HepG2 (cell line): ENCODE measurements around the gene SSBP4. TPM values are rescaled to one million over a fixed set of nuclear protein-coding genes. Genes with fewer than 3 reads are reported as not detected.

Source experiments
- CBFB ChIP-seq: sonication (generic); formaldehyde crosslinking; IDR thresholded peaks from 2 replicates; pipeline ENCODE4 v1.4.0; 2020; ENCODE audit warnings: missing genetic modification reagents
- CHD2 ChIP-seq: IDR thresholded peaks from 2 replicates; pipeline ENCODE4 v1.6.1; 2011; ENCODE audit warnings: low read depth, low read length, improper control_type of control experiment
- ZBTB7B ChIP-seq: sonication (generic); formaldehyde crosslinking; IDR thresholded peaks from 2 replicates; pipeline ENCODE4 v1.4.0; 2020; ENCODE audit warnings: missing genetic modification reagents
- polyA plus RNA-seq, 8 experiments: library from polyadenylated mRNA; depleted of rRNA in 3 of 8; stranded (reverse) in 7 of 8; unstranded in 1 of 8; fragments of >200 nt; fragmentation: Illumina TruSeq in 4 of 8; extraction: Trizol in 4 of 8; gene quantifications; 2 replicates each; pipeline versions ENCODE4 v1.2.1 to v1.2.3, GENCODE V29; 2011 to 2016; ENCODE audit warnings: low read depth in 4 of 8, missing spikeins in 1 of 8, mixed read lengths in 1 of 8; ENCODE audit not compliant: insufficient read depth in 1 of 8
- total RNA-seq, 5 experiments: library from RNA; depleted of rRNA; stranded (reverse); fragments of >200 nt; fragmentation: Illumina TruSeq; extraction: Trizol; gene quantifications; 2 replicates each; pipeline ENCODE4 v1.2.3, GENCODE V29; 2016; ENCODE audit warnings: low read depth in 1 of 5
- TF ChIP-seq, protein P1 (sequence below): sonication (generic); formaldehyde crosslinking; IDR thresholded peaks from one replicate; pipeline ENCODE4 v1.5.1; 2020; ENCODE audit warnings: mild to moderate bottlenecking, missing genetic modification reagents; ENCODE audit errors: not compliant biosample characterization
- TF ChIP-seq, protein P2 (sequence below): sonication (generic); formaldehyde crosslinking; IDR thresholded peaks from 2 replicates; pipeline ENCODE4 v1.4.0; 2020; ENCODE audit warnings: missing genetic modification reagents, low read depth, mild to moderate bottlenecking, borderline replicate concordance
- TF ChIP-seq, protein P3 (sequence below): IDR thresholded peaks from 2 replicates; pipeline ENCODE4 v1.6.1; 2016
- TF ChIP-seq, protein P4 (sequence below): IDR thresholded peaks from 2 replicates; pipeline ENCODE4 v1.6.1; 2016
- TF ChIP-seq, protein P5 (sequence below): sonication (generic); formaldehyde crosslinking; IDR thresholded peaks from 2 replicates; pipeline ENCODE4 v1.4.0; 2020; ENCODE audit warnings: missing genetic modification reagents; ENCODE audit errors: not compliant biosample characterization

SSBP4 gene
- total and polyA plus RNA-seq, 2 of the 13 experiments (the other 11 are each of a cell fraction or from before 2014, with no cell fraction given), result 20.8 to 39.5 TPM

DNA sequence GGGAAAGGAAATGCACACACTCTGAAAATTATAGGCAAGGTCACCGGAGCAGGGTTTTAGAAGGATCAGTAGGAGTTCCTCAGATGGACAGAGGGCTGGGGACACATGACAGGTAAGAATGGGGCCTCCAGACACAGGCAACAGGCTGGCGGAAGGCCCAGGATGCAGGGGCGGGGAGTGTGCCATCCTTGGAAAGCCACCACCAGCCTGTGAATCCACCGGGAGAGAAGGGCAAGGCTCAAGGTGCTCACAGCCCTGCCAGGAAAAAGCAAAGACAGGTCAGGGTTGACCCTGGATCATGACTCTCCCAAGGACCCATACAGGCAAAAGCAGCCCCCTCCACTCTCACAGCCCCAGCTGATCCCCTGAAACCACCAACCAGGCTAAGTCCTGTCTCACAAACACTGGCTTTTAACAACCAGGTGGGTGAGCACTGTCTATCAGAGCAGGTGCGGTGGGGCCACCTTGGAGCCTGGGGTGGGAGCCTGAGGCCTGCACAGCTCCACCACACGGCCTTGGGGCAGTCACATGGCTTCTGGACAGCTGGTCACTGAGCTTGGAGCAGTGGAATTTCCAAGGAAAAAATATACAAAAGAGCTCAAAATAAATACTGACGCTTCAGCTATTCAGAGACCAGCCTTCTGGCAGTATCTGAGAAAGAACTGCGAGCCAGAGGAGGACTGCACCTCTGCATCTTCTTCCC lies 54.0 kb downstream of the SSBP4 start (continued):
- TF ChIP-seq, protein P1, sequence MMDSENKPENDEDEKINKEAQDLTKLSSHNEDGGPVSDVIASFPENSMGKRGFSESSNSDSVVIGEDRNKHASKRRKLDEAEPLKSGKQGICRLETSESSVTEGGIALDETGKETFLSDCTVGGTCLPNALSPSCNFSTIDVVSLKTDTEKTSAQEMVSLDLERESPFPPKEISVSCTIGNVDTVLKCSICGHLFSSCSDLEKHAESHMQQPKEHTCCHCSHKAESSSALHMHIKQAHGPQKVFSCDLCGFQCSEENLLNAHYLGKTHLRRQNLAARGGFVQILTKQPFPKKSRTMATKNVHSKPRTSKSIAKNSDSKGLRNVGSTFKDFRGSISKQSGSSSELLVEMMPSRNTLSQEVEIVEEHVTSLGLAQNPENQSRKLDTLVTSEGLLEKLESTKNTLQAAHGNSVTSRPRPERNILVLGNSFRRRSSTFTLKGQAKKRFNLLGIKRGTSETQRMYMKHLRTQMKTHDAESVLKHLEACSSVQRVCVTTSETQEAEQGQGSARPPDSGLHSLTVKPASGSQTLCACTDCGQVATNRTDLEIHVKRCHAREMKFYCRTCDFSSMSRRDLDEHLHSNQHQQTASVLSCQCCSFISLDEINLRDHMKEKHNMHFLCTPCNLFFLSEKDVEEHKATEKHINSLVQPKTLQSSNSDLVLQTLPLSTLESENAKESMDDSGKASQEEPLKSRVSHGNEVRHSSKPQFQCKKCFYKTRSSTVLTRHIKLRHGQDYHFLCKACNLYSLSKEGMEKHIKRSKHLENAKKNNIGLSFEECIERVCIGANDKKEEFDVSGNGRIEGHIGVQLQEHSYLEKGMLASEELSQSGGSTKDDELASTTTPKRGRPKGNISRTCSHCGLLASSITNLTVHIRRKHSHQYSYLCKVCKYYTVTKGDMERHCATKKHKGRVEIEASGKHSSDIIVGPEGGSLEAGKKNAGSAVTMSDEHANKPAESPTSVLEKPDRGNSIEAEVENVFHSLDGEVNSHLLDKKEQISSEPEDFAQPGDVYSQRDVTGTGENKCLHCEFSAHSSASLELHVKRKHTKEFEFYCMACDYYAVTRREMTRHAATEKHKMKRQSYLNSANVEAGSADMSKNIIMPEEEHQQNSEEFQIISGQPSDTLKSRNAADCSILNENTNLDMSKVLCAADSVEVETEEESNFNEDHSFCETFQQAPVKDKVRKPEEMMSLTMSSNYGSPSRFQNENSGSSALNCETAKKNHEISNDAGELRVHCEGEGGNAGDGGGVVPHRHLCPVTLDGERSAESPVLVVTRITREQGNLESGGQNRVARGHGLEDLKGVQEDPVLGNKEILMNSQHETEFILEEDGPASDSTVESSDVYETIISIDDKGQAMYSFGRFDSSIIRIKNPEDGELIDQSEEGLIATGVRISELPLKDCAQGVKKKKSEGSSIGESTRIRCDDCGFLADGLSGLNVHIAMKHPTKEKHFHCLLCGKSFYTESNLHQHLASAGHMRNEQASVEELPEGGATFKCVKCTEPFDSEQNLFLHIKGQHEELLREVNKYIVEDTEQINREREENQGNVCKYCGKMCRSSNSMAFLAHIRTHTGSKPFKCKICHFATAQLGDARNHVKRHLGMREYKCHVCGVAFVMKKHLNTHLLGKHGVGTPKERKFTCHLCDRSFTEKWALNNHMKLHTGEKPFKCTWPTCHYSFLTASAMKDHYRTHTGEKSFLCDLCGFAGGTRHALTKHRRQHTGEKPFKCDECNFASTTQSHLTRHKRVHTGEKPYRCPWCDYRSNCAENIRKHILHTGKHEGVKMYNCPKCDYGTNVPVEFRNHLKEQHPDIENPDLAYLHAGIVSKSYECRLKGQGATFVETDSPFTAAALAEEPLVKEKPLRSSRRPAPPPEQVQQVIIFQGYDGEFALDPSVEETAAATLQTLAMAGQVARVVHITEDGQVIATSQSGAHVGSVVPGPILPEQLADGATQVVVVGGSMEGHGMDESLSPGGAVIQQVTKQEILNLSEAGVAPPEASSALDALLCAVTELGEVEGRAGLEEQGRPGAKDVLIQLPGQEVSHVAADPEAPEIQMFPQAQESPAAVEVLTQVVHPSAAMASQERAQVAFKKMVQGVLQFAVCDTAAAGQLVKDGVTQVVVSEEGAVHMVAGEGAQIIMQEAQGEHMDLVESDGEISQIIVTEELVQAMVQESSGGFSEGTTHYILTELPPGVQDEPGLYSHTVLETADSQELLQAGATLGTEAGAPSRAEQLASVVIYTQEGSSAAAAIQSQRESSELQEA (CRISPR knock-in tag), result no peak
- TF ChIP-seq ZBTB7B (CRISPR knock-in tag), result no peak
- TF ChIP-seq, protein P2, sequence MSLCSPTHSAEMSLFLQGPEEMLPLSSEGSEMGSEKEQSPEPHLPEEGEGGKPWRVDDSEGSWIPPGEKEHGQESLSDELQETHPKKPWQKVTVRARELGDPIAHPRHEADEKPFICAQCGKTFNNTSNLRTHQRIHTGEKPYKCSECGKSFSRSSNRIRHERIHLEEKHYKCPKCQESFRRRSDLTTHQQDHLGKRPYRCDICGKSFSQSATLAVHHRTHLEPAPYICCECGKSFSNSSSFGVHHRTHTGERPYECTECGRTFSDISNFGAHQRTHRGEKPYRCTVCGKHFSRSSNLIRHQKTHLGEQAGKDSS (CRISPR knock-in tag), result peak; percentile 50; the same call in 1 of the 2 replicates
- TF ChIP-seq, protein P3, sequence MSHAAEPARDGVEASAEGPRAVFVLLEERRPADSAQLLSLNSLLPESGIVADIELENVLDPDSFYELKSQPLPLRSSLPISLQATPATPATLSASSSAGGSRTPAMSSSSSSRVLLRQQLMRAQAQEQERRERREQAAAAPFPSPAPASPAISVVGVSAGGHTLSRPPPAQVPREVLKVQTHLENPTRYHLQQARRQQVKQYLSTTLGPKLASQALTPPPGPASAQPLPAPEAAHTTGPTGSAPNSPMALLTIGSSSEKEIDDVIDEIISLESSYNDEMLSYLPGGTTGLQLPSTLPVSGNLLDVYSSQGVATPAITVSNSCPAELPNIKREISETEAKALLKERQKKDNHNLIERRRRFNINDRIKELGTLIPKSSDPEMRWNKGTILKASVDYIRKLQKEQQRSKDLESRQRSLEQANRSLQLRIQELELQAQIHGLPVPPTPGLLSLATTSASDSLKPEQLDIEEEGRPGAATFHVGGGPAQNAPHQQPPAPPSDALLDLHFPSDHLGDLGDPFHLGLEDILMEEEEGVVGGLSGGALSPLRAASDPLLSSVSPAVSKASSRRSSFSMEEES (CRISPR knock-in tag), result 0 out of 2 replicates have a peak, but pooled peaks have one; percentile 19
- TF ChIP-seq CBFB (CRISPR knock-in tag), result no peak
- TF ChIP-seq CHD2, result no peak
- TF ChIP-seq, protein P4, sequence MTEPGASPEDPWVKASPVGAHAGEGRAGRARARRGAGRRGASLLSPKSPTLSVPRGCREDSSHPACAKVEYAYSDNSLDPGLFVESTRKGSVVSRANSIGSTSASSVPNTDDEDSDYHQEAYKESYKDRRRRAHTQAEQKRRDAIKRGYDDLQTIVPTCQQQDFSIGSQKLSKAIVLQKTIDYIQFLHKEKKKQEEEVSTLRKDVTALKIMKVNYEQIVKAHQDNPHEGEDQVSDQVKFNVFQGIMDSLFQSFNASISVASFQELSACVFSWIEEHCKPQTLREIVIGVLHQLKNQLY (CRISPR knock-in tag), result no peak
- TF ChIP-seq, protein P5, sequence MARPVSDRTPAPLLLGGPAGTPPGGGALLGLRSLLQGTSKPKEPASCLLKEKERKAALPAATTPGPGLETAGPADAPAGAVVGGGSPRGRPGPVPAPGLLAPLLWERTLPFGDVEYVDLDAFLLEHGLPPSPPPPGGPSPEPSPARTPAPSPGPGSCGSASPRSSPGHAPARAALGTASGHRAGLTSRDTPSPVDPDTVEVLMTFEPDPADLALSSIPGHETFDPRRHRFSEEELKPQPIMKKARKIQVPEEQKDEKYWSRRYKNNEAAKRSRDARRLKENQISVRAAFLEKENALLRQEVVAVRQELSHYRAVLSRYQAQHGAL (CRISPR knock-in tag), result no peak
